ENCODE results near the gene POU4F2. TPM values are rescaled to one million over a fixed set of nuclear protein-coding genes. Genes with fewer than 3 reads are reported as not detected.

POU4F2 gene, protein sequence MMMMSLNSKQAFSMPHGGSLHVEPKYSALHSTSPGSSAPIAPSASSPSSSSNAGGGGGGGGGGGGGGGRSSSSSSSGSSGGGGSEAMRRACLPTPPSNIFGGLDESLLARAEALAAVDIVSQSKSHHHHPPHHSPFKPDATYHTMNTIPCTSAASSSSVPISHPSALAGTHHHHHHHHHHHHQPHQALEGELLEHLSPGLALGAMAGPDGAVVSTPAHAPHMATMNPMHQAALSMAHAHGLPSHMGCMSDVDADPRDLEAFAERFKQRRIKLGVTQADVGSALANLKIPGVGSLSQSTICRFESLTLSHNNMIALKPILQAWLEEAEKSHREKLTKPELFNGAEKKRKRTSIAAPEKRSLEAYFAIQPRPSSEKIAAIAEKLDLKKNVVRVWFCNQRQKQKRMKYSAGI
- total RNA-seq = not detected

DNA sequence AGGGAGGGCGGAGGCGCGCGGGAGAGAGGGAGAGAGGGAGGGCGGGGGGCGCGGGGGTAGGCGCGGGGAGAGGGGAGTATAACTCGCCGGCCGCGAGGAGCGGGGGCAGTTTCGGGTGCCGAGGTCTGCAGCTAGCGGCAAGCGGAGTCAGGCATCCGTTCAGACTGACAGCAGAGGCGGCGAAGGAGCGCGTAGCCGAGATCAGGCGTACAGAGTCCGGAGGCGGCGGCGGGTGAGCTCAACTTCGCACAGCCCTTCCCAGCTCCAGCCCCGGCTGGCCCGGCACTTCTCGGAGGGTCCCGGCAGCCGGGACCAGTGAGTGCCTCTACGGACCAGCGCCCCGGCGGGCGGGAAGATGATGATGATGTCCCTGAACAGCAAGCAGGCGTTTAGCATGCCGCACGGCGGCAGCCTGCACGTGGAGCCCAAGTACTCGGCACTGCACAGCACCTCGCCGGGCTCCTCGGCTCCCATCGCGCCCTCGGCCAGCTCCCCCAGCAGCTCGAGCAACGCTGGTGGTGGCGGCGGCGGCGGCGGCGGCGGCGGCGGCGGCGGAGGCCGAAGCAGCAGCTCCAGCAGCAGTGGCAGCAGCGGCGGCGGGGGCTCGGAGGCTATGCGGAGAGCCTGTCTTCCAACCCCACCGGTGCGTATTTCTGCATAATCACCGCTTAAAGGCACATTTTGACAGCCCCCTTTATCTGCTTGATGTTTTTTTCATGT lies at the start of gene POU4F2:
Gene POU4F2 (plus strand): TSS at position 108 of the 720 bp plus-strand sequence. CDS start 248 bp downstream, at position 356.
- peak within 1 kb of the TSS in 2 of 4 donors; percentile 13 to 49 for H3K4me3 ChIP-seq

DNA sequence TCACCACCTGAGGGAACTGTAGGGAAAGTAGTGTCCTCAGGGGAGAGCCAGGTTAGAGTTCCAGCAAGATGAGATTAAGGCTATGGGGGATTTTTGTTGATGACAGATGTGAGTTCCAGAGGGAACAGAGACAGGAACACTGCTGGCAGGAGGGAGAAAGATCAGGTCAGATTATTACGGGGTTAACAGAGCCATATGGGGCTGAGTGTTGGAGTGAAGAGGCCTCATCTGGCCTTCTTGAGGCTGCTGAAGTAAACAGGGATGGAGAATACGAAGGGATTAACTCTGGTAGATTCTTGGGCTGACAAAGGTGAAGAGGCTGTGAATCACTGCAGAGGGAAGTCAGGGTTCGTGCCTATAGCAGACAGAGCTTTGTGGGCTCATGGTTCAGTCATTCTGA lies 47.9 kb upstream of the POU4F2 start:
- WGBS, 2 donors = 40 to 47% methylated on average over 3 of the region's 3 CpGs
- Histone ChIP-seq H3K4me1 (no peaks in the 10 kb centered on the region), H3K36me3 (no peaks in the 10 kb centered on the region), H3K27me3 (no peaks in the 10 kb centered on the region), H3K27ac (no peak overlapping the region), H3K4me3 (no peak overlapping the region), H3K9me3 (no peaks in the 10 kb centered on the region)
- TF ChIP-seq POLR2A (IDR thresholded peaks at IDR 0.05) = no peak
- TF ChIP-seq, protein P1, sequence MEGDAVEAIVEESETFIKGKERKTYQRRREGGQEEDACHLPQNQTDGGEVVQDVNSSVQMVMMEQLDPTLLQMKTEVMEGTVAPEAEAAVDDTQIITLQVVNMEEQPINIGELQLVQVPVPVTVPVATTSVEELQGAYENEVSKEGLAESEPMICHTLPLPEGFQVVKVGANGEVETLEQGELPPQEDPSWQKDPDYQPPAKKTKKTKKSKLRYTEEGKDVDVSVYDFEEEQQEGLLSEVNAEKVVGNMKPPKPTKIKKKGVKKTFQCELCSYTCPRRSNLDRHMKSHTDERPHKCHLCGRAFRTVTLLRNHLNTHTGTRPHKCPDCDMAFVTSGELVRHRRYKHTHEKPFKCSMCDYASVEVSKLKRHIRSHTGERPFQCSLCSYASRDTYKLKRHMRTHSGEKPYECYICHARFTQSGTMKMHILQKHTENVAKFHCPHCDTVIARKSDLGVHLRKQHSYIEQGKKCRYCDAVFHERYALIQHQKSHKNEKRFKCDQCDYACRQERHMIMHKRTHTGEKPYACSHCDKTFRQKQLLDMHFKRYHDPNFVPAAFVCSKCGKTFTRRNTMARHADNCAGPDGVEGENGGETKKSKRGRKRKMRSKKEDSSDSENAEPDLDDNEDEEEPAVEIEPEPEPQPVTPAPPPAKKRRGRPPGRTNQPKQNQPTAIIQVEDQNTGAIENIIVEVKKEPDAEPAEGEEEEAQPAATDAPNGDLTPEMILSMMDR (IDR thresholded peaks at IDR 0.05) = no peak
- intact Hi-C loops (cut with DNase I) = no loop called here
- no peak for DNase-seq

More for the DNA sequence above, at the start of gene POU4F2:
- WGBS, 2 donors = 6 to 8% methylated on average over 7 to 29 of the region's 74 CpGs
- intact Hi-C loops (cut with DNase I) = no loop called here
- Histone ChIP-seq H3K9me3 (no peaks in the 10 kb centered on the region), H3K4me1 (peaks cover 11 to 36% (median 11%) of the 10 kb centered on the region in 3 donors), H3K36me3 (no peaks in the 10 kb centered on the region), H3K27me3 (peaks cover 6 to 100% (median 32%) of the 10 kb centered on the region in 4 donors), H3K27ac (no peak within 1 kb of the TSS)
- no peak for DNase-seq
- TF ChIP-seq, protein P1 (IDR thresholded peaks at IDR 0.05) = no peak
- TF ChIP-seq POLR2A (IDR thresholded peaks at IDR 0.05) = no peak

DNA sequence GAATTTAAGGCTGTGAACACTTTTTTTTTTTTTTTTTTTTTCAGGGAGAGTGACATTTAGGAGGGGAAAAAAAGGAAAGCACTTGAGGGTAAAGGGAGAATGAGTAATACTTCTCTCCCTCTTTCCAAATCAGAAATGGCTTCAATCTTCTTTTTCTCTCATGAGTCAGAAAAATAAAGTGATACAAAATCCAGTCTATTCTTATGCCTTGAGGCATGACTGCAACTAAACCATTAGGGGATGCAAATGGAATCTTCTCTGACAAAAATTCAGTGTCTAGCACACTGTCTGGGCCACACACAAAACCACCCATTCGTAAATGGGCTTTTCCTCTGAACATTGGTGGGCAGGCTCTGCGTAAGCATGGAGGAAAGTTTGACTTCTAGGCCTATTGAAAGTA lies 46.7 kb upstream of the POU4F2 start:
- Histone ChIP-seq H3K27ac (no peak overlapping the region), H3K4me3 (no peak overlapping the region), H3K36me3 (no peaks in the 10 kb centered on the region), H3K27me3 (no peaks in the 10 kb centered on the region), H3K9me3 (no peaks in the 10 kb centered on the region), H3K4me1 (no peaks in the 10 kb centered on the region)
- TF ChIP-seq, protein P1 (IDR thresholded peaks at IDR 0.05) = no peak
- no peak for TF ChIP-seq POLR2A (IDR thresholded peaks at IDR 0.05)
- DNase-seq = no peak
- intact Hi-C loops (cut with DNase I) = no loop called here
- WGBS, 2 donors = 70 to 81% methylated on average over 2 of the region's 2 CpGs

DNA sequence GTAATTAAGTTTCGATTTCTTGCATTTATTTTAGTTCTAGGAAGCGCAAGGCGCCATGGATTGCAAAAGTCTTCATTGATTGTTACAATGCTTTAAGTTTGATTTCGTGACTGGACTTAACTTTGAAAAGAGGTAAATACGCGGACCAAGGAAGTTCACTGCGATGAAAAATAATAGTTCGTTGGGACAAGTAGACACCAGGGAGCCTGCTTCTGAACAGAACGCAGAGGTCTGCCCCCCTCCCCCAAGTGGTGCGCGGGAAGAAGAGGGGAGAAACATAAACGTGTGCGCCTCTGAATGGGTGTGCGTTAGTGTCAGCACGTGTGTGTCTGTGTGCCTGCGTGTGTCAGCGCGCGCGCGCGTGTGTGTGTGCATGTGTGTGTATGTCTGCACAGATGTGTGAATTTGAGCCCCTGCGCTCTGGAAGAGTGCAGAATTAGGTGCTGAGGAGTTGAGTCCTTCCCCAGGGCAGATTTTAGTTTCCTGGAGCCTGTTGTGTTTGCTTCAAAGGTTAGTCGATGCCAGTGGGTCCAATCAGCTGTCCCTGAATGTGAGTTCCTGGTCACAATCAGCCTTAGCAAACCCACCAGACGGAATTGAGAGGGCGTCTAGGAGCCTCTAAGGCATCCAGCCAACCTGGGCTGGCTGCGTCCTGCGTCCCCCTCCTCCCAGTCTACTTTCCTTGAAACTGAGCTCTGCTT lies 5.8 kb upstream of the POU4F2 start:
- no peak for DNase-seq
- H3K27me3 ChIP-seq = peaks cover 0 to 91% (median 10%) of the 10 kb centered on the region in 4 donors
- H3K27ac ChIP-seq = no peak overlapping the region
- no peaks in the 10 kb centered on the region for H3K36me3 ChIP-seq
- no peak overlapping the region for H3K4me3 ChIP-seq
- 8 to 21% methylated on average over 27 to 28 of the region's 28 CpGs for WGBS, 2 donors
- no peaks in the 10 kb centered on the region for H3K9me3 ChIP-seq
- TF ChIP-seq, protein P1 (IDR thresholded peaks at IDR 0.05) = no peak
- TF ChIP-seq POLR2A (IDR thresholded peaks at IDR 0.05) = no peak
- intact Hi-C loops (cut with DNase I) = no loop called here
- peaks cover 0 to 8% (median 0%) of the 10 kb centered on the region in 3 donors for H3K4me1 ChIP-seq

Data from esophagus squamous epithelium (tissue), 5 donors.